Stimulated activated CD8-positive, alpha-beta memory T cell treated with anti-CD3 and anti-CD28 coated beads, Interleukin-7, amount 100 ng/mL, for 48 hours (primary cell): ENCODE measurements around the gene ZNF672.

Source experiments
- DNase-seq, 2 donors: peaks; one replicate each; pipeline ENCODE4 v3.0.0-alpha.2; 2020; ENCODE audit warnings: low read depth in 1 of 2; ENCODE audit errors: extremely low read depth in 1 of 2

ZNF672 gene

DNA sequence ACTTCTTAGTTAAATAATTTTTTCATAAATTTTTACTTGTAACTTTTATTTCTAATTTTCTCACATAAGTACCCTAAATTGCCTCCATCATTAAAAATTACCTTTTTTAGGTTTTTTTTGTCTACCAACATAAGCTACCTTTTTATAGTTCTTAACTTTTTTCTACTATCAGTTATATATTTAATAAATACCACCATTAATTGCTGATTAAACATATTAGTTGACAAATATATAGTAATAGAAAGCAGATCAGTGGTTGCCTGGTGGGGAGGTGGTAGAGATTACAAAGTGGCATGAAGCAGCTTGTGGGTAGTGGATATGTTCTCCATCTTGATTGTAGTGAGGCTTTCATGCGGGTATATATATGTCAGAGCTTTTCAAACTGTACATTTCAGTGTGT lies 6.2 kb upstream of the ZNF672 start:
- DNase-seq: no peak

DNA sequence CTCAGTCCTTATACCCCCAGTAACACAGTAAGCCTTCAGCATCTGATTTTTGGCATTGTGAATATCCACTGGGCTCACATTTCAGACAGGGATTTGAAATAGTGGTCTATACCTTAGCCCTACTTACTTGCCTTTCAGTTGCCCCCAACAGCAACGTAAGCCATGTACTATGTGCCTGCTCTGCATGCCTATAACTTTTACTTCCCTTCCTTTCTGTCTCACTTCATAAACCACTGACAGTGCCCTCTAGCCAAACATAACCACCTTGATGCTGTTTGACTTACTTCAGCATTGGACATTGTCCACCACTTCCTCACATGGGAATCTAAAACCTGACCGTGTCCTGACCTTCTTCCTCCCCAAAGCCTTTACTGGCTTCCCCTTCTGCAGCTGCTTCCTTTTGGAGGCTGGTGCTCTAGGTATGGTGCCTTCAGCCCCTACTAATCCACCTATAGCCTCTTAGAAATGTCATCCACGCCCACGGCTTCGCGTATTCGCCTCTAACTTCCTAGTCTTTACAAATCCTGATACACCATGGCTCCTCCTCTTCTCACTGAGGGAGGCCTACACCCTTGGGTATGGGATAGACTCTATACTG lies 3.6 kb upstream of the ZNF672 start:
- DNase-seq: no peak

- no peak for DNase-seq
Observed at GRCh38 chr1:248837045-248837780, 811 bp upstream of the ZNF672 start.

GRCh38 chr1:248838357-248839167 lies 538 bp downstream of the ZNF672 start:
- peak; percentile 62 to 72 for DNase-seq

- no peak for DNase-seq
Observed at GRCh38 chr1:248839168-248839555, 1.1 kb downstream of the ZNF672 start.

DNA sequence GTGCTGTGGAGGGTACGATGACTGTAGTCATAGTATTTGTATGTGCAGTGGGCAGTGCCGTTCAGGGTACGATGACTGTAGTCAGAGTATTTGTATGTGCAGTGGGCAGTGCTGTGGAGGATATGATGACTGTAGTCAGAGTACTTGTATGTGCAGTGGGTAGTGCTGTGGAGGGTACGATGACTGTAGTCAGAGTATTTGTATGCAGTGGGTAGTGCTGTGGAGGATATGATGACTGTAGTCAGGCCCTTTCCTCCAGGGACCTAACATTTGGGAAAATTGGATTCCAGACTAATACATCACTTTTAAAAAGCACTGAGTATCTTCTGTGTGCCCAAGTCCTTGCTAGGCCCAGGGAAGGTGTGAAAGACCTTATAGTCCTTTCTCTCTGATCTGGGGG lies 2.9 kb downstream of the ZNF672 start:
- no peak for DNase-seq

GRCh38 chr1:248841702-248842395 lies 3.8 kb downstream of the ZNF672 start:
- no peak for DNase-seq

DNA sequence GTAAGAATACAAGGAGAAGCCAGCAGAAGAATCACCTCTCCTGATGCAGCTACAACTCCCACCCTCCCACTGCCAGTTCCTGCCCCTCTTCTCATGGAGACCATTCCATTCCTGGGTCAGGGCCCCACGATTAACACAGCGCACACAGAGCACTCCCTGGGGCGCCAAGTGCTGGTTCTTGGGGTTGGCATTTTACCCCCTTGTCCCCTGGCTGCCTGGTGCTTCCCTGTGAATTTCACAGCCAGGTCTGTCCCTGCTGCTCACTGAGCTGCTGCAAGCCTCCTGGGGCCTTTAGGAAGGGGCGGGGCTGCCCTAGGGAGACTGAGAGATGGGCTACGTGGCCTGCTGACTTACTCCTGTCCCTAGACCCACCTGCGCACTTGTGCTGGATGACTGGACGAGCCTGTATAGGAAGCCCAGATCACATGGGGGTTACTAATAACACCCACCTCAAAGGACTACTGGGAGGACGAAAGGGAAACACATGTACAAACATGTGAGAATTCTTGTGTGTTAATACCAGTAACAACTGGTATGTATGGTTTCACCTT lies 4.8 kb downstream of the ZNF672 start:
- no peak for DNase-seq

DNA sequence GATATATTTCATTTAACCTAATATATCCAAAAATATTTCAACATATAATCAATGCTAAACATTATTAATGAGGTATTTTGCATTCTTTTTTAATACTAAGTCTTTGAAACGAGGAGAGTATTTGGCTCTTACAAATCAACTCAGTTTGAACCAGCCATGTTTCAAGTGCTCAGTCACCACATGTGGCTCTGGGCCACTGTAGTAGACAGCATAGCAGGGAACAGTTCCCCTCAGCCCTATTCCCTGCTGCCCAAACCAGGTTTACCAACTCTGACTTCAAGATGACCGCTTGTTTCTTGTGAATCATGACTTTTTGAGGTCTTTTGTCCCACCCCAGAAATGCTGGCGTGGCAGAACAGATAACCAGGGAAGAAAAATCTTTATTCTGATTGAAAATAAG lies 5.7 kb downstream of the ZNF672 start:
- no peak for DNase-seq

DNA sequence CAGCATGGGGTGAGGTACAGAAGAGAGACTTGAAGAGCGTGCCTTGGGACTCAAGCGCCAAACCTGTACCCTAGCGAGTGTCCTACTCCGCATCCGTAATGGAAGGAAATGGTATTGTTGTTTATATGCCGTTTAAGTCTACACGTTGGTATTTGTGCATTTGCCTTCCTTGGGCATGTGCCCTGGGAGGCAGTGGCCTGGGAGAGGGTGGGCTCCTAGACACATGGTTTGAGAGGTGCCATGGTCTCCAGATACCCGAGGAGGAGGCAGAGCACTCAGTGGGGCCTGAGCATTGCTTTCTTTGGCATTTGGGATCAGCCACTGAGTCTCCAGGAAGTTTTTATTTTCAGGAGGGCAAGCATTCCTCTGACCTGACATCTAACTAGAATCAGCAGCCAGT lies 6.5 kb downstream of the ZNF672 start:
- no peak for DNase-seq

GRCh38 chr1:248847181-248847955 lies 9.3 kb downstream of the ZNF672 start:
- no peak for DNase-seq

DNA sequence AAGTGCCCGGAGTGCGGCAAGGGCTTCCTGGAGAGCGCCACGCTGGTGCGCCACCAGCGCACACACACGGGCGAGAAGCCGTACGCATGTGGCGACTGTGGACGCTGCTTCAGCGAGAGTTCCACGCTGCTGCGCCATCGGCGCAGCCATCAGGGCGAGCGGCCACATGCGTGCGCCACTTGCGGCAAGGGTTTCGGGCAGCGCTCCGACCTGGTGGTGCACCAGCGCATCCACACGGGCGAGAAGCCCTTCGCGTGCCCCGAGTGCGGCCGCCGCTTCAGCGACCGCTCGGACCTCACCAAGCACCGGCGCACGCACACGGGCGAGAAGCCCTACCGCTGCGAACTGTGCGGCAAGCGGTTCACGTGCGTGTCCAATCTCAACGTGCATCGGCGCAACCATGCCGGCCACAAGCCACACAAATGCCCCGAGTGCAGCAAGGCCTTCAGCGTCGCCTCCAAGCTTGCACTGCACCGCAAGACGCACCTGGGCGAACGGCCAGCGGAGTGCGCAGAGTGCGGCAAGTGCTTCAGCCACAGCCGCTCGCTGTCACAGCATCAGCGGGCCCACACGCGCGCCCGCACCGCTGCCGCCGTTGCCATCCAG lies 10.0 kb downstream of the ZNF672 start:
- no peak for DNase-seq

GRCh38 chr1:248848602-248849001 lies 10.6 kb downstream of the ZNF672 start:
- no peak for DNase-seq

DNA sequence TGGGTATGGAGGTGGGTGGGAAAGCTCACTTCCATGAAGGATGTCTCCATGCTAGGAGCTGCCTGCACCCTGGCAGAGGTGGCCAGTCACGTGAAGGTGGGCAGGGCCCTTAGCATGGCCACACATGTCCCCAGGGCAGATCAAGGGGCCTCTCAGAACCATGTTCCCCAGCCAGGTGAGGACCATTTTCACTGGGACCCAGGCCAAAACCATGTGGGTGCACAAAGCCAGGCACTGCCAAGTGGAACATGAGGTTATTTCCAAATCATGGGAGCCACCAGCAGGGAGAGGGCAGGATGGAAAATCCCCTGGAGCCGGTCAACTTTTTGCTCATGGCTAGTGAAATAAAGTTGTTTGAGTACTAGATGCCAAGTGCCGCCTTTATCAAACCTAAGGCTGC lies 11.1 kb downstream of the ZNF672 start:
- DNase-seq: no peak

- no peak for DNase-seq
Observed at GRCh38 chr1:248849637-248850036, 11.6 kb downstream of the ZNF672 start.

DNA sequence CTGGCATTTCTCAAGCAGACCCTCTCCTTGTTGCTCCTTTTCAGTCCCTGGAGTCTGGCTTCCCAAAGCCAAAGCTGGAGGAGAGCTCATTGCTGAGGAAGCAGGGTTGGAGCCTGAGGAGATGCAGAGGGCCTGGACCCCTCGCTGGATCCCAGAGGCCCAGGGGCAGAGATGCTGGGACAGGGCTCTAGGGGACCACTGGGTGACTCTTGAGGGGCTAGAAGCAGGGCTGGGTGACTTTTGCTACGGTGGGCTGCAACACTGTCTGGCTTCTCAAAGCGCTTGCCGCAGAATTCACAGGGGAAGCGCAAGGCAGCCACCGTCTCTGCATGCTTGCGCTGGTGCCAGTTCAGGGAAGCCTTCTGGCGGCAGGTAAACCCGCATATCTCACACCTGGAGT lies 12.1 kb downstream of the ZNF672 start:
- no peak for DNase-seq

GRCh38 chr1:248850536-248851251 lies 12.7 kb downstream of the ZNF672 start:
- no peak for DNase-seq

DNA sequence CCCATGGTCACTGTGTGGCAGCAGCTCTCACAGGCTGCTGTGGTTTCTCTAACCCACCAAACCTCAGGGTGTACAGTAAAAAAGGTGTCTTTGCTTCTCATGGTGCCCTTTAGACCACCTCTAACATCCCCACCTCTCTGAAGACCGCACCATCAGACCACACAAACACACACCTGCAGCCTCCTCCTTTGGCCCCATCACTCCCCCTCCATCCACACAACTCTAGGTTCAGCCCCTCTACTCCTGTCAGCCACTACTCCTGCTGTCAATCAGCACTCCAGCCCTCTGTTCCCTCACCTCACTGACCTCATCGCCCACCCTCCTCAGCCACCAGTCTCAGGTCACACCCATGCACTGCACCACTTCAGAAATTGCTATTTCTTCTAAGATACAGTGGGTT lies 13.4 kb downstream of the ZNF672 start:
- no peak for DNase-seq
